Suprapubic skin (tissue), 3 donors: ENCODE data around the gene ARAP3.

ENCODE experiments used
- POLR2A ChIP-seq, 2 donors: fragments of 450-650 bp; IDR thresholded peaks; one replicate each; pipeline ENCODE4 v1.6.1; 2017; ENCODE audit warnings: antibody characterized with exemption in 2 of 2, mild to moderate bottlenecking in 2 of 2, moderate library complexity in 2 of 2
- TF ChIP-seq, protein P1 (sequence below), 2 donors: fragments of 200-600 bp in 1 of 2; fragments of 450-650 bp in 1 of 2; sonication (generic) in 1 of 2; IDR thresholded peaks; one replicate each; pipeline ENCODE4 v1.5.1; 2016 to 2019; ENCODE audit warnings: antibody characterized with exemption in 2 of 2, mild to moderate bottlenecking in 1 of 2, moderate library complexity in 1 of 2

GRCh38 chr5:141649972-141650371, 32.1 kb downstream of the ARAP3 start:
- no peak for TF ChIP-seq POLR2A (IDR thresholded peaks at IDR 0.05)
- TF ChIP-seq, protein P1, sequence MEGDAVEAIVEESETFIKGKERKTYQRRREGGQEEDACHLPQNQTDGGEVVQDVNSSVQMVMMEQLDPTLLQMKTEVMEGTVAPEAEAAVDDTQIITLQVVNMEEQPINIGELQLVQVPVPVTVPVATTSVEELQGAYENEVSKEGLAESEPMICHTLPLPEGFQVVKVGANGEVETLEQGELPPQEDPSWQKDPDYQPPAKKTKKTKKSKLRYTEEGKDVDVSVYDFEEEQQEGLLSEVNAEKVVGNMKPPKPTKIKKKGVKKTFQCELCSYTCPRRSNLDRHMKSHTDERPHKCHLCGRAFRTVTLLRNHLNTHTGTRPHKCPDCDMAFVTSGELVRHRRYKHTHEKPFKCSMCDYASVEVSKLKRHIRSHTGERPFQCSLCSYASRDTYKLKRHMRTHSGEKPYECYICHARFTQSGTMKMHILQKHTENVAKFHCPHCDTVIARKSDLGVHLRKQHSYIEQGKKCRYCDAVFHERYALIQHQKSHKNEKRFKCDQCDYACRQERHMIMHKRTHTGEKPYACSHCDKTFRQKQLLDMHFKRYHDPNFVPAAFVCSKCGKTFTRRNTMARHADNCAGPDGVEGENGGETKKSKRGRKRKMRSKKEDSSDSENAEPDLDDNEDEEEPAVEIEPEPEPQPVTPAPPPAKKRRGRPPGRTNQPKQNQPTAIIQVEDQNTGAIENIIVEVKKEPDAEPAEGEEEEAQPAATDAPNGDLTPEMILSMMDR (IDR thresholded peaks at IDR 0.05) = no peak
